ENCODE measurements around the gene EGFL7.

Gene EGFL7

DNA sequence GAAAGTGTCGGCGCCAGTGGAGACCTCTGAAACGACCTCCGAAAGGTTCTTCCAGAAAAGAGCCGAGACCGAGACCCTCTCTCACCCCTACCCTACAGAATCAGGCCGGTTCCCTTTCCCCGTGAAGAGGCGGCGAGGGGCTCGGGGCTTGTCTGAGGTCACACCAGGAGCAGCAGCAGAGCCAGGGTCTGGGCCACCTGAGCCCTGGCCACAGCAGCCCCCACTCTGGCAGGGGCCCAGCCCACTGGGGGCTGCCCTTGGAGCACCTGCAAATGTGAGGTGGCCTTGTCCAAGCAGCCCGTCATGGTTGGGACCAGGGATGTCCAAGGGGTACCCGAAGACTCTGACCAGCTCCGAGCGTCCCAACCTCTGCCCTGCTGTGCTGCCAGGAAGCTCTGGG is 15.3 kb downstream of the EGFL7 start:
- Histone ChIP-seq H3K36me3 (peaks cover 18% of the 10 kb centered on the region), H3K27me3 (ENCODE audit: insufficient read depth, low read depth, severe bottlenecking) (no peaks in the 10 kb centered on the region), H3K4me3 (ENCODE audit: low read depth, low read length) (no peak overlapping the region), H3K9me3 (ENCODE audit: severe bottlenecking) (no peaks in the 10 kb centered on the region), H3K27ac (no peak overlapping the region)
- no peak for DNase-seq
- TF ChIP-seq CTCF (IDR thresholded peaks at IDR 0.05; ENCODE audit: low read depth, low read length): no peak

DNA sequence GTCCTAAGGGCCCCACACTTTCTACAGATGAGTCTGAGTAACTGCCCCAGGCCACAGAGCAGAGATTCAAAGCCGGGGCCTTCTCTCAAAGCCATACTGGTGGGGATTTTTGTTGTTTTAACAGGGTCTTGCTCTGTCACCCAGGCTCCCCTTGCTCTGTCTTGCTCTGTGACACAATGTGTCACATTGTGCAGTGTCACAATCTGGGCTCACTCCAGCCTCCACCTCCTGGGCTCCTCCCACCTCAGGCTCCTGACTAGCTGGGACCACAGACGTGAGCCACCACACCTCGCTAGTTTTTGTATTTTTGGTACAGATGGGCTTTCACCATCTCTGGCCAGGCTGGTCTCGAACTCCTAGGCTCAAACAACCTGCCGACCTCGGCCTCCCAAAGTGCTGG is 15.9 kb downstream of the EGFL7 start:
- H3K9me3 ChIP-seq (ENCODE audit: severe bottlenecking): no peaks in the 10 kb centered on the region
- peaks cover 12% of the 10 kb centered on the region for H3K36me3 ChIP-seq
- H3K4me3 ChIP-seq (ENCODE audit: low read depth, low read length): no peak overlapping the region
- no peak for DNase-seq
- no peaks in the 10 kb centered on the region for H3K27me3 ChIP-seq (ENCODE audit: insufficient read depth, low read depth, severe bottlenecking)
- no peak for TF ChIP-seq CTCF (IDR thresholded peaks at IDR 0.05; ENCODE audit: low read depth, low read length)
- no peak overlapping the region for H3K27ac ChIP-seq

DNA sequence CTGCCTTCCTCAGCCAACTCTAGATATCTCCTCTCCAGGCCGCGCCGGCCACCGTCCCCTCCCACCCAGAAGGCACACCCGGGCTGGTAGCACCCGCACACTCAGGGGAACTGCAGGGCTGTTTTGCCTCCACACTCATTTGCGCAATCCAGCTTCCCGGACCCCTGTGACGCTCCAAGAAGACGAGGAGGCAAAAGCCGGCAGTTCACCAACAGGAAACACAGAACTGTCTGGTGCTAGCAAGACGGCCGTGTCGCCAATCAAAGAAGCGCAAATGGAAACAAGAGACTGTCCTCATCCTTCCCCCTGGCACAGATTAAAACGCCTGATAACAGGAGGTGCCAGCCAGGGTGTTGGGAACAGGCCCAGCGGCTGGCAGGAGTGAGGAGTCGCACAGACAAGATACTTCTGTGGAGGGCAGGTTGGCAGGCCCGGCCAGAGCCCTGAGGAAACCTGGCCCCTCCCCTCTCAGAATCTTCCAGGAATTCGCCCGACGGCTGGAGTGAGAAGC is 16.8 kb downstream of the EGFL7 start:
- Histone ChIP-seq H3K27ac (no peak overlapping the region), H3K4me3 (ENCODE audit: low read depth, low read length) (no peak overlapping the region), H3K27me3 (ENCODE audit: insufficient read depth, low read depth, severe bottlenecking) (no peaks in the 10 kb centered on the region), H3K36me3 (peaks cover 3% of the 10 kb centered on the region), H3K9me3 (ENCODE audit: severe bottlenecking) (no peaks in the 10 kb centered on the region)
- DNase-seq: no peak
- TF ChIP-seq CTCF (IDR thresholded peaks at IDR 0.05; ENCODE audit: low read depth, low read length): no peak

GRCh38 chr9:136681029-136681428 is 18.3 kb downstream of the EGFL7 start:
- no peak for TF ChIP-seq CTCF (IDR thresholded peaks at IDR 0.05; ENCODE audit: low read depth, low read length)
- DNase-seq: no peak
- no peak overlapping the region for H3K27ac ChIP-seq
- H3K4me3 ChIP-seq (ENCODE audit: low read depth, low read length): no peak overlapping the region
- H3K36me3 ChIP-seq: peaks cover 3% of the 10 kb centered on the region
- no peaks in the 10 kb centered on the region for H3K27me3 ChIP-seq (ENCODE audit: insufficient read depth, low read depth, severe bottlenecking)
- no peaks in the 10 kb centered on the region for H3K9me3 ChIP-seq (ENCODE audit: severe bottlenecking)

- TF ChIP-seq CTCF (IDR thresholded peaks at IDR 0.05; ENCODE audit: low read depth, low read length): no peak
- peaks cover 3% of the 10 kb centered on the region for H3K36me3 ChIP-seq
- no peak for DNase-seq
- no peak overlapping the region for H3K27ac ChIP-seq
- no peaks in the 10 kb centered on the region for H3K27me3 ChIP-seq (ENCODE audit: insufficient read depth, low read depth, severe bottlenecking)
- no peaks in the 10 kb centered on the region for H3K9me3 ChIP-seq (ENCODE audit: severe bottlenecking)
- no peak overlapping the region for H3K4me3 ChIP-seq (ENCODE audit: low read depth, low read length)
Observed at GRCh38 chr9:136681945-136682699, 19.4 kb downstream of the EGFL7 start.

GRCh38 chr9:136682710-136683109 is 20.0 kb downstream of the EGFL7 start:
- no peak overlapping the region for H3K27ac ChIP-seq
- peaks cover 3% of the 10 kb centered on the region for H3K36me3 ChIP-seq
- no peaks in the 10 kb centered on the region for H3K27me3 ChIP-seq (ENCODE audit: insufficient read depth, low read depth, severe bottlenecking)
- no peak for DNase-seq
- no peaks in the 10 kb centered on the region for H3K9me3 ChIP-seq (ENCODE audit: severe bottlenecking)
- no peak for TF ChIP-seq CTCF (IDR thresholded peaks at IDR 0.05; ENCODE audit: low read depth, low read length)
- H3K4me3 ChIP-seq (ENCODE audit: low read depth, low read length): no peak overlapping the region
